ENCODE data around the gene MYO1B. TPM values are rescaled to one million over a fixed set of nuclear protein-coding genes. Genes with fewer than 3 reads are reported as not detected.

The MYO1B gene
- total and polyA plus RNA-seq, 2 of the 8 experiments (the other 6 are each of a cell fraction or from before 2014, with no cell fraction given): 15.5 to 61.2 TPM

- TF ChIP-seq CHD7 (IDR thresholded peaks at IDR 0.05; ENCODE audit: insufficient replicate concordance, low read length): no peak
- no peak for TF ChIP-seq GABPA (IDR thresholded peaks at IDR 0.05; ENCODE audit: borderline replicate concordance, insufficient read depth, low read length)
These were observed 75.7 kb downstream of the MYO1B start (continued) for GRCh38 chr2:191320881-191321280.

Data from H1 (cell line).